Jurkat, Clone E6-1 (cell line): ENCODE data around the gene LPP.
A peak's percentile ranks its signal among the peaks of the same experiment; 100 is the strongest.

Experiments used
- DNase-seq: peaks from one replicate; pipeline ENCODE4 v3.0.0-alpha.2; 2011; ENCODE audit warnings: low read depth, low spot score
- H3K4me3 ChIP-seq: 2 replicates; pipeline ENCODE4 v1.5.1; 2011; ENCODE audit warnings: mild to moderate bottlenecking, low read length, control low read depth, moderate library complexity

Gene LPP

GRCh38 chr3:188185717-188186251 is 31.8 kb downstream of the LPP start:
- H3K4me3 ChIP-seq = no peak overlapping the region
- peak; percentile 34 for DNase-seq

GRCh38 chr3:188187053-188187452 is 33.1 kb downstream of the LPP start:
- no peak overlapping the region for H3K4me3 ChIP-seq
- DNase-seq = no peak

GRCh38 chr3:188188911-188189310 is 35.0 kb downstream of the LPP start:
- DNase-seq = peak; percentile 32
- H3K4me3 ChIP-seq = no peak overlapping the region

- no peak overlapping the region for H3K4me3 ChIP-seq
- no peak for DNase-seq
These were observed 37.5 kb downstream of the LPP start for GRCh38 chr3:188191460-188191859.

- no peak overlapping the region for H3K4me3 ChIP-seq
- DNase-seq = no peak
These were observed 38.1 kb downstream of the LPP start for GRCh38 chr3:188192034-188192433.

- no peak overlapping the region for H3K4me3 ChIP-seq
- DNase-seq = no peak
These were observed 40.4 kb downstream of the LPP start for GRCh38 chr3:188194332-188194731.

- no peak for DNase-seq
- no peak overlapping the region for H3K4me3 ChIP-seq
These were observed 42.5 kb downstream of the LPP start for GRCh38 chr3:188196232-188196990.

GRCh38 chr3:188197388-188197847 is 43.5 kb downstream of the LPP start:
- H3K4me3 ChIP-seq = no peak overlapping the region
- DNase-seq = no peak

GRCh38 chr3:188198001-188198400 is 44.0 kb downstream of the LPP start:
- no peak overlapping the region for H3K4me3 ChIP-seq
- DNase-seq = no peak

- H3K4me3 ChIP-seq = no peak overlapping the region
- DNase-seq = no peak
These were observed 44.9 kb downstream of the LPP start for GRCh38 chr3:188198760-188199327.

GRCh38 chr3:188199386-188199785 is 45.4 kb downstream of the LPP start:
- DNase-seq = no peak

GRCh38 chr3:188200481-188200880 is 46.5 kb downstream of the LPP start:
- no peak overlapping the region for H3K4me3 ChIP-seq
- no peak for DNase-seq

More at GRCh38 chr3:188199386-188199785, 45.4 kb downstream of the LPP start:
- H3K4me3 ChIP-seq = no peak overlapping the region

GRCh38 chr3:188202358-188203138 is 48.6 kb downstream of the LPP start:
- no peak overlapping the region for H3K4me3 ChIP-seq
- DNase-seq = no peak

GRCh38 chr3:188204526-188204925 is 50.6 kb downstream of the LPP start:
- DNase-seq = no peak
- H3K4me3 ChIP-seq = no peak overlapping the region

GRCh38 chr3:188205992-188206416 is 52.0 kb downstream of the LPP start:
- H3K4me3 ChIP-seq = no peak overlapping the region
- no peak for DNase-seq

GRCh38 chr3:188206787-188207186 is 52.8 kb downstream of the LPP start:
- H3K4me3 ChIP-seq = no peak overlapping the region

GRCh38 chr3:188207941-188208515 is 54.1 kb downstream of the LPP start:
- no peak for DNase-seq
- no peak overlapping the region for H3K4me3 ChIP-seq

More at GRCh38 chr3:188206787-188207186, 52.8 kb downstream of the LPP start:
- no peak for DNase-seq

- no peak for DNase-seq
- no peak overlapping the region for H3K4me3 ChIP-seq
These were observed 54.6 kb downstream of the LPP start for GRCh38 chr3:188208516-188208981.

GRCh38 chr3:188209034-188209433 is 55.1 kb downstream of the LPP start:
- no peak overlapping the region for H3K4me3 ChIP-seq
- no peak for DNase-seq
